Right lobe of liver (tissue), 4 donors: ENCODE results near the gene CADPS.

ENCODE experiments used
- CTCF ChIP-seq, 4 donors: fragments of 200-600 bp in 3 of 4; fragments of 450-650 bp in 1 of 4; IDR thresholded peaks; one replicate each; pipeline versions ENCODE4 v1.5.1 to v1.8.0; 2016 to 2022; ENCODE audit warnings: antibody characterized with exemption in 4 of 4, mild to moderate bottlenecking in 2 of 4
- POLR2A ChIP-seq: fragments of 450-650 bp; IDR thresholded peaks from one replicate; pipeline ENCODE4 v1.6.1; 2017; ENCODE audit warnings: antibody characterized with exemption, mild to moderate bottlenecking
- donor health status: DM: no; HTN: no; CAD: no.
- donor health status: DM: no; HTN: no; CAD: no.
- donor health status: DM: no; HTN: yes; CAD: no.

DNA sequence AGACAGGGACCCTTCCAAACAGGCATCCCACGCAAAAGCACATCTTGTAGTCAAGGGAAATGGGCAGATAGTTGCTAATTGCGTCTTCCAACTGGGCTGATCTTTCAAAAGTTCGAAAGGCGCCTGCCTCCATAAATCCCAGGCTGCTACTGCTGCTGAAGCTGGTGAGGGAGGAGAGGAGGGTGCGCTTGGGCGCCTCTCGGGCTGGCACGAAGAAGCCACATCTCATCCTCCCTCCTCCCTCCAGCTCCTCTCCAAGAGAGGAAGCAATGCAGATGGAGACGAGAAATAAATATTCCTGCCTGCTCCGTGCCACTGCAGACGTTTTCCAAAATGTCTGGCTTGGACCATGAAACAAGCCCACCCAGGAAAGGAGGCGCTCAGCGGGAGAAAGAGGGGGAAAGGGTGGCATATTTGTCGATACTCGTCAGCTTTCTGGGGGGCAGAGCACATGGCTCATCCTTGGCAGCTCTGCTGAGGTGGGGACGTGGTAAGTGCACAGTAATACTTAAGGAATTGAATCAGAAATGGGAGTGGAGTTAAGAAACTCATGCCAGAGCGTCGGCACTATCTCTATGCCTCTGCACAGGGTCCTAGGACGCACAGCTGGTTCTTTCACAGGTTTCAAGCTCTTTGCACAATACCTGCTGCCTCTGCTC is 413.0 kb downstream of the CADPS start:
- TF ChIP-seq POLR2A (no peak), CTCF (IDR thresholded peaks at IDR 0.05) (no peak)
